GM18511 (cell line): ENCODE results near the gene CUX1.

Experiments
- ATAC-seq: cut with Tn5 transposase; IDR thresholded peaks from one replicate; pipeline ENCODE4 v1.9.1; 2021; ENCODE audit warnings: mild to moderate bottlenecking, moderate library complexity; ENCODE audit not compliant: unreplicated experiment

The CUX1 gene

DNA sequence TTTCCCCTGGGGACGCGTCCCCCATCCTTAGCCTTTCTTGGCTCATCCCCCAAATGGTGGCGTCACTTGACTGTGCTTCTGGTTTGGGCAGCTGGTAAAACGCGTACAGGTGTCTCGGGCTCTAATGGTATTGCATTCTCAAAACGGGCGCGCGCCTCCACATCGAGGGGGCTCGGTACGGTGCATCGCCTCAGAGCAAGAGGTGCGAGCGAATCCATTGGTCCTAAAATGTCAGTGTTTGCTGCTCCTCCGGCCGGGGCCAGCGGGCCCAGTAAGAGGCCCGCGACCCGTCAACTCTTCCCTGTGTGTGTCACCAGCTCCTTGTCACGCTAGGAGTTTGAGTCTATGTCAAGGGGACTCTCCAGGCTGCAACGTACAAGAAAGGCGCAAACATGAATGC is 378.6 kb downstream of the CUX1 start:
- ATAC-seq = no peak

DNA sequence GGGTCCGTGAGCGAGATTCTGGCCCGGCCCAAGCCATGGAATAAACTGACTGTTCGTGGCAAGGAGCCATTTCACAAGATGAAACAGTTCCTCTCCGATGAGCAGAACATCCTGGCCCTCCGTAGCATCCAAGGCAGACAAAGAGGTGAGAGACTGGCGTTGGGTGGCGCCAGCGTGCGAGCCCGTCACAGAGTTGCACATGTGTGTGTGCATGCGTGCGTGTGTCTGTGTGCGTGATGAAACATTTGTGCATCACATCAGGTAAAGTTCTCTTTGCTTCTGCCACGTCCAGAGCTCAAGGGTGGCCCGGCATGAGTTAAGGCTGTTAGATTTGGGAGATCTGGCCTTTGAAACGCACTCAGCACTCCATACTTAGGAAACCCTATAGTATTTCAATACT is 379.7 kb downstream of the CUX1 start:
- no peak for ATAC-seq

DNA sequence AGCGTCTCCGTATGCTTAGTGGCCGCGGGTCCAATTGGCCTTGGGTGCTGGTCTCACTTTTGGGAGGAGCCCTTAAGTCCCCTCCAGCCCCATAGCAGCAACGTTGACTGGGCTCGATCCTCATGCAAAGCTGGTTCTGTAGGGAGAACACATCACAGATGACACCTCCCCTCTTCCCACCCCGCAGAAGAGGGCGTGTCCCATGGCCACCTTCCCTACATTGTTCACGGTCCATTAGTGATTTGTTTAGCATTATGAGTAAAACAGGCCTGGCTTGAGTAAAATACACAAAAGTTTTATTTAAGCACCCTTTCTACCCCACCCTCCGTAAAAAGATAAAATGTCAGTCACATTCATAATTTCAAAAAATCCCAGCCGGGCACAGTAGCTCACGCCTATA is 380.2 kb downstream of the CUX1 start:
- no peak for ATAC-seq

DNA sequence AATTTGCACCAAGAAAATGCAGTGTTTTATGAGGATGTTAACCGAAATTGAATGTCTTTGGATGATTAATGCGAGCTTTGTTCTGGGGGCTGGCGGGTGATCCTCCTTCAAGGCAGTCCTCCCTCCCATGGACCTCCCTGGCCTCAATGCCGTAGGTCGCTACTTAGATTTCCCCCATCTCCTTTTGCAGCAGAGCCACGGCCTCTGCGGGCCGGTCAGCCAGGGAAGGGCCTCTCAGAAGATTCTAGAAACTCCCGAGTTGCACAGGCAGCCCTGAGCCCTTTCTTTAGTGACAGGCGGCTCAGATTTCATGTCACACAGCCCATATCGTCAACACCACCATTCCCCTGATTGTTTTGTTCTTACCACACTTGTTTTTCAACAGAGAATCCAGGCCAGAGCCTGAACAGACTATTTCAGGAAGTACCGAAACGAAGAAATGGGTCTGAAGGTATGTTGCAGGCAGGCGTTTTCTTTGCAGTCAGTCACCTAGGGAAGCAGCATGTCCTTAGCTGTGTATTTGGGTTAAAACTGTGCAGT is 381.1 kb downstream of the CUX1 start:
- no peak for ATAC-seq

DNA sequence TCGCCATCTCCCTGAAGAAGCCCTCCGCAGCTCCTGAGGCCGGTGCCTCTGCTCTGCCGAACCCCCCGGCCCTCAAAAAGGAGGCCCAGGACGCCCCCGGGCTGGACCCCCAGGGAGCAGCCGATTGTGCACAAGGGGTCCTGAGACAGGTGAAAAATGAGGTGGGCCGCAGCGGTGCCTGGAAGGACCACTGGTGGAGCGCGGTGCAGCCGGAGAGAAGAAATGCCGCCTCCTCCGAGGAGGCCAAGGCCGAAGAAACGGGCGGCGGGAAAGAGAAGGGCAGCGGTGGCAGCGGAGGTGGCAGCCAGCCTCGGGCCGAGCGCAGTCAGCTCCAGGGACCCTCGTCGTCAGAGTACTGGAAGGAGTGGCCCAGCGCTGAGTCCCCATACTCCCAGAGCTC is 384.1 kb downstream of the CUX1 start:
- no peak for ATAC-seq

DNA sequence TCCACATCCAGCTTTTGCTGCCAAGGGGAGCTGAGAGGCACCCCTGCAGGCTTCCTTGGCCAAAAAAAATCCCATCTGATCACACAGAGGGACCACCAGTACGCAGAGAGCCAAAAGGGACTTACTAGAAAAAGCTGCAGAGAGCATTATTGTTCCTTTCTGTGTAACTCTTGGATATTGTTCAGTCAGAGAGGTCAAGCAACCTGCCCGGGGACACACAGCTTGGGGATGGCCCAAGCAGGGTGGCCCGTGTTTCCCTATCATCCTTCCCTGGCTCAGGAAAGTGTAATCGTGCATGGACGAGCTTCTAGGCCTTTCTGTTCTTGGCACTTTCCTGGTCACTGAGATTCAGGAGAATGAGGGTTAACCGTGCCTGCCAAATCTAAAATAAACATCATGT is 385.1 kb downstream of the CUX1 start:
- no peak for ATAC-seq

DNA sequence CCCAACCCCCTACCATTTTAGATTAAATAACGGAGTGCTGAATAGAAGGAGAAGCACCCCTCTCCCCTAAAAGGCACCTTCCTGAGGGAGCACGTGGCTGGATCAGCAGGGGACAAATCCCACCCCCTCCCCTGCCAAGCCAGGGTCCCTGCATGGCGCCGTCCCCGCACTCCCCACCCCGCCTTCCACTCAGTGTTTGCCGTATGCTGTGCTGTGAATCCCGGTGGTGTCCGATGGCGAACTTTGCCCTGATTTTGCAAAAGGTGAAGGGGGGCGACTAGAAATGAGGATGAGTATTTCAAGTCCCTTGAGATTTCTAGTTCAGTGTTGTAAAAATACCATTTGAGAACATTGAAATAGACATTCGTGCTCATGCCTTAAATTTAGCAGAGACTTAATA is 385.8 kb downstream of the CUX1 start:
- ATAC-seq = no peak

DNA sequence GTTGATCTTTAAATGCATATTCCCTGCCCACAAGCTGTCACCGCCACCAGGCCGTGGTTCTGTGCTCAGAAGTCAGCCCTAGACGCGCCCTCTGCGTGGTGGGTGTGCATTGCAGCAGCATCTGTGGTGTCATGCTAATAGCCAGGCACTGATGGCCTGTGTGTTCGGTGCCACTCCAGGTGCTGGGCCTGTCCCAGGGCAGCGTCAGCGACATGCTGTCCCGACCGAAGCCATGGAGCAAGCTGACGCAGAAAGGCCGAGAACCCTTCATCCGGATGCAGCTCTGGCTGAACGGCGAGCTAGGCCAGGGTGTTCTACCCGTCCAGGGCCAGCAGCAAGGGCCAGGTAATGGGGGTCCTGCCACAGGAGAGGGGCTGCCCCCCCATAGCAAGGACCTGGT is 386.8 kb downstream of the CUX1 start:
- no peak for ATAC-seq

DNA sequence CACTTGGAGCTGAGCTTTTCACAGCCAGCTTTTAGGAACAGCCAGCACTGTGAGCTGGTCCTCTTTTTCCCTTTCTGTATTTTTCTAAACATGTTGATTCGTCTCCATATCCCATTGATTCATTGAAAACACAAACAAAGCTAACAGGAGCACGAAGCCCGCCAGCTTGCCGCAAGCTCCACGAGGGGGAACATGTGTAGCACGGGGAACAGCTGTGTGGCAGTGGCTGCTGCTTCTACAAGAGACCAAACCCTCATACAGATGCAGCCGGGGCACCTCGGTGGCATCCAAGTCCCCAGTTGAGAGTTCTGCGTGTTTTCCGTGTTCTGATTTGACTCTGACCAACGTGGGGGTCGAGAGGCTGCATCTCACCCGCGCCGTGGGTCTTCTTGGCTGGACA is 388.5 kb downstream of the CUX1 start:
- no peak for ATAC-seq

DNA sequence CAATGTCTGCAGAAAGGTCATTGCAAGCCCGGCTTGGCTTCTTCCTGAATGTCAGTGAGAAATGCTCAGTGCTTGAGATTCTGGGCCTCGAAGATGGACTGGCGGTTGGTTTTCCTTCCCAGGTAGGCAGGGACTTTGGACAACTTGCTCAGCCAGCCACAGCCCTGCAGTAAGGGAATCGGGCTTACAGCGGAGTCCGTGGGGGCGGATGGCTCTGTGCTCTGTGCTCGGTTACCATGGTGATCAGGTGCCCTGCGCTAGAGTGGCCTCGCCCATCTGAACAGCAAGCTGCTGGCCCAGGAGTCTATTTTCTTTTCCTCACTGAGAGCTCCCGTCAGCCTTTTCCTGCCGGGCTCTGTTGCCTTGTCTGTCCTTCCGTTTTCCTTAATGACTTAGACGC is 391.4 kb downstream of the CUX1 start:
- ATAC-seq = no peak

DNA sequence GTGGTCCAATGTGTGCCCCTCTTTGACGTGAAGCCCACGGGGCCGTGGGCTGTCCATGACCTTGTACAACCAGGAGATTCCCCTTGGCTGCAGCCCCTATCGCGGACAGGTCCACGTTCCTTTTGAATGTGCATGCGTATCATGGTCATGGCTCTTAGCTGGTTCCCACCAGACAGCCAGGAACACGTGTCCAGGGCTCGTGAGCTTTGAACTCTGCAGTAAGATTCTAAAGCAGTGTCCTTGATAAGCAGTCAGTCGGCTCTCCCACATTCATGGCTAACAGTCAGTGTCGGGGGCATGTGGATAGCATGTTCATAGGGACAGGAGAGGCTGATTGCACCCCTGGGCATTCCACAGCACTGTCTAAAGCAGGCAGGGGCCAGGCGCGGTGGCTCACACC is 393.4 kb downstream of the CUX1 start:
- no peak for ATAC-seq

DNA sequence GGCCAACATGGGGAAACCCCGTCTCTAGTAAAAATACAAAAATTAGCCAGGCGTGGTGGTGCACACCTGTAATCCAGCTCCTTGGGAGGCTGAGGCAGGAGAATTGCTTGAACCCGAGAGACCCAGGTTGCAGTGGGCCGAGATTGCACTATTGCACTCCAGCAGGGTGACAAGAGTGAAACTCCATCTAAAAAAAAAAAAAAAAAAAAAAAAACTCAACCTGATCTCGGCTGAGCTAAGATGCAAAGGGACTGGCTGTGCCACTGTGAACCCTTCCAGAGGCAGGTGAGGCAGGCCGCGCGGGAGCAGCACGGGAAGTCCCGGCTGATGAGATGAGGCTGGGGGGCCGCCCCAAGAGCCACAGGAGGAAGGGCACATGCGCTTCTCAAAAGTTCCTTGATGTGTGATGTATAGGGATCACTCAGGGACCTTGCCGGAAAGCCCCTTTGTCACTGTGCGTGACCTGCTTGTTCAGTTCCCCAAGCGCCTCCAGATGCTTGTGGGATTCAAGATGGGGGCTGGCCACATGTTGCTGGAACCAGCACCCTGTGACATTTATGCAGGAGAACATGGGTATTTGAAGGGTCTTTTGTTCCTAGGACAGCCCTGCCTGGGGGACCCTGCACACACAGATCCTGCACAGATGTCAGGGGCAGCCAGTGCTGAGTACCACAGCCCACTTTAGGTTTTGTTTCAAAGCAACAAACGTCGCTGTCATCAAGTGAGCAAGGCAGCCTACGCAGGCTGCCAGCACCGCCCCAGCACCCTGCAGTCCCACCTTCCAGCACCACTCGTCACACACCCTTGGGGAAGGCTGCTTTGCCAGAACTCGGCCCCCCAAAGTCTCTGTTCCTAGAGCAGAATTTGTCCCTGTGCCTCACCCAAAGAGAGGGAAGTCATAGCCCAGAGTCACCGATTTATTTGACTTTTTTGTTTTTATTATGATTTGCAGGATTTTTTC is 394.4 kb downstream of the CUX1 start:
- peak; percentile 61 for ATAC-seq

DNA sequence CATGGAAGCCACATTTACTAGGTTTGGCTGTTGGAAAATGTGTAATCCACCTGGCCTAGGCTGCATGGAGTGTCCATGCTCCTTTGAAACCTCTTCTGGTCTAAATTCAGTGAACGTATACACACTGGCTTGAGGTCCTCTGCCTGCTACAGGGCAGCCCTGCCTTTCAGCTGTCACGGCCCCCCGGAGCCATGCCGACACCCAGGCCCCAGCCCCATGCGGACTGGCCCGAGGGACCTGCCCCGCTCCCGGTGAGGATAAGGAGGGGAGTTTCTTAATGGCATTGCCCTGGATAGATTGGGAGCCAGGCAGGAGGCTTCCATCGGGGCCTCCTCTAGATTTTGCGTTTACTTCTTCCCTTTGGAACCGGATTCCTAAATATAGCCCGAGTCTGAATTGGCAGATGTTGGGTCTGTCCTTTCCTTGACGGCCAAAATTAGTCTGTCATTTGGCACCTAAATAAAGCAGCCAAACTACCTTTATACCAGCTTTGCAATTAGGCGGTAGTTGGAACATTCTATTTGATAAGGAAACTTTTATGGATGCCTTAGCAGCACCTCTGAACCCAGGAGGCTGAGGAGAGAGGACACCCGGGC is 397.1 kb downstream of the CUX1 start:
- no peak for ATAC-seq

DNA sequence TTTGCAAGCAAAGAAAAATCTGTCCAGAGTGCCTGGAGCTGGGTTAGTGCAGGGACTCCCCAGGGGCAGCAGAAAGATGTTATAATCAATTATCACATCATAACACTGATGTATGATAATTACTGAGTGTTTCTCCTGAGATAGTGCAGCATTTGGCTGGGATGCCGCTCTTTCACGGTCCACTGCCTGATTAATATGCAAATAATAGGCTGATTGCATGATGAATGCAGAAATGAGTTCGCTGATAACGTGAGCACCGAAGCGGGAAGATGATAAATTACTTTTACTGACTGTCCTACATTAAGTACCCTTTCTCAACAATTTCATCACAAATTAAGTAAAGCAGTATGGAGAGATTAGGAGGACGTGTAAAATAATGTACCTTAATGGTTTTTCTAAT is 397.8 kb downstream of the CUX1 start:
- no peak for ATAC-seq

DNA sequence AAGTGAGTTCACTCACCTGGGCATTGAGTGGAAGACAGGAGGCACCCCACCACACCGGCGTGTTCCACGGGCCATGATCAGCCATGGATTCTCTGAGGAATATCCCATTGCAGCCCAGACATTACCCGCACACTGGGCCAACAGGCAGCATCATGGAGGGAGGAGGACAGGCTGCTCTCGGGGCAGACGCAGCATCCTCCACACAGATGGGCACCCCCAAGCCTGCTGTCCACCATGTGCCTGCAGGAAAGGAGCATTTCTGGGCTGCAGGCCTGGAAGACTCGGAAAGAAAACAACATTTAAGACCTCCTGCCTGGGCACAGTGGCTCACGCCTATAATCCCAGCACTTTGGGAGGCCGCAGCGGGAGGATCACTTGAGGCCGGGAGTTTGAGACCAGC is 398.3 kb downstream of the CUX1 start:
- ATAC-seq = no peak

DNA sequence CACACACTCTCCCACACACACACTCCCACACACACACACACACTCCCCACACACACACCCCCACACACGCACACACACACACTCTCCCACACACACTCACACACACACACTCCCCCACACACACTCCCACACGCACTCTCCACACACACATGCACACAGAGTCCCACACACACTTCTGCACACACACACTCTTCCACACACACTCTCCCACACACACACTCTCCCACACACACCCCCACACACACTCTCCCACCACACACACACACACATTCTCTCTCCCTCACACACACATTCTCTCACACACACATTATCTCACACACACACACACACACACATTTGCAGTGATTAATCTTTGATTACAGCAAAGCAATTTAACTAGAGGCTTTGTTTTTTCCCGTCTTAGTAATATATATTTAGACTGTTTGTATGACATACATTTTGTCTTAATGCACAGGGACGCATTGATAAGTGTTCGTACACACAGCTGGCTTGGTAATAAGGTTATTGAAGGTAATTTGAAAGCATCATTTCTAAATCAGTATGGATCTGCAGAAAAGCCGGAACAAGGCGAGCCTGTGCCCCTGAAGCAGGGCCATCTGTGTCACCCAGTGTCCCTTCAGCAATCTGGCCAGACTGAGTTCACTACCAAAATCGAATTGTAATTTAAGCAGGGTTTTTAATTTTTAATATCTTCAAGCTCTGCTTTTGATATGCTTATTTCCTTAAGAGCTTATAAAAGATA is 399.3 kb downstream of the CUX1 start:
- no peak for ATAC-seq

DNA sequence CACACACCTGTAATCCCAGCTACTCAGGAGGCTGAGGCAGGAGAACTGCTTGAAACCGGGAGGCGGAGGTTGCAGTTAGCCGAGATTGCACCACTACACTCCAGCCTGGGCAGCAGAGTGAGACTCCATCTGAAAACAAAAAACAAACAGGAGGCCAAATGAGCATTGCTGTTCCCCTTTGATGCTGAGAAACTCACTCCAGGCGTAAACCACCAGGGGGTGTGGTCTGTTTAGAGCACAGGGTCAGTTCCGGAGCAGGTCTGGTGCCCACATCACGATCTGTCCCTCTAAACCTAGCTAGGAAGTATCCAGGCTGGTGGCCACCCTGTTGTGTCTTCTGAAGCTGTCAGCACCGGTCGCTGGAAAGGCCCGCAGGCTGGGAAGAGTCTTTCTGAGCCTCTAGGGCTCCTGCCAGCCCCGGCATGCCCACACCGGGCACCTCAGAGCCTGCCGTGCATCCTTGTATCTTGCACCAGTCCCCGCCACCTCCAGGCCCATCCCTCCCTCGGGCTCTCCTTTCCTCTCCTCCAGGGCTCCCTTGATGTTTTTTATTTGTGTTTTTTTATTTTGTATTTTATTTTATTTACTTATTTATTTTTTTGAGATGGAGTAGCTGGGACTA is 402.9 kb downstream of the CUX1 start:
- no peak for ATAC-seq

DNA sequence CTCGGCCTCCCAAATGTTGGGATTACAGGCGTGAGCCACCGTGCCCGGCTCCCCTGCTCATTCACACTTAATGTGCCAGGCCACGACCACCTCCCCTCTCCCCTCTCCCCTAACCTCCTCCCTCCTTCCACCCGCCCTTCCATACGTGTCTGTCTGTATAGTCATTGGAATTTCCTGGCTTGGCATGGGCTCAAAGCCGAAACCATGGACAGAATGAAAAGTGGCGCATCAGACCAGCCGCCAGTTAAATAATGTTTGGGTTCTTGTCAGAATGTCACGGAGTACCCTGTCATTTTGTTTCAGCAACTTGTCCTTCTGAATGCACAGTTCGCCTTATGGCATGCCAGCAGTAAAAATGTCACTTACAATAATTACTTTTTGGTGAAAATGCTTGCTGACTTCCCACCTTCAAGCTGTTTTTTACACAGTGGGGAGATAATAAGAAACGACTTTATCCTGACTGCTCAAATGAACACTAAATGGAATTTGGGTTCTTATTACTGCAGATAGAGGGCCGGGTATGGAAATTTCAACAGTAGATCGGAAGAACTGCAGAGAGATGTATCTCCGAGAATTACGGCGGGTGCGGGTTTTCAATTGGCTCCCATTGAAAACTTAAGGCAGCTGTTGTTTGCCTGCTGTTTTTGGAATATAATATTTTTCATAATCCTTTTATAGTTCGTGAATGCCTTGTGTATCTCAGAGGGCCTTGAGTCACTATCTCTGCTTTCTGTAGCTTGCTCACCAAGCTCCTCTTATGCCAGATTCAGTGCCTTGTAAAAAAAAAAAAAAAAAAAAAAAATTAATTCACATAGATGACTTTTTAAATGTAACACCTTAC is 403.8 kb downstream of the CUX1 start:
- no peak for ATAC-seq

DNA sequence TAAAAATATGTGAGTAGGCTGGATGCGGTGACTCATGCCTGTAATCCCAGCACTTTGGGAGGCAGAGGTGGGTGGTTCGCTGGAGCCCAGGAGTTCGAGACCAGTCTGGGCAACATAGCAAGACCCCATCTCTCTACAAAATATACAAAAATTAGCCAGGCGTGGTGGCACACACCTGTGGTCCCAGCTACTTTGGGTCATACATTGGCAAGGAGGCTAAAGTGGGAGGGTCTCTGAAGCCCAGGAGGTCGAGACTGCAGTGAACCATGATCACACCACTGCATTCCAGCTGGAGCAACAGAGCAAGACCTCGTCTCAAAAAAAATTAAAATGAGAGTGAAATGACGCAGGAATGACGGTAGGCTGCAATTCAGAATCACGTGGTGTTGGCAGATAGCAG is 404.5 kb downstream of the CUX1 start:
- no peak for ATAC-seq

DNA sequence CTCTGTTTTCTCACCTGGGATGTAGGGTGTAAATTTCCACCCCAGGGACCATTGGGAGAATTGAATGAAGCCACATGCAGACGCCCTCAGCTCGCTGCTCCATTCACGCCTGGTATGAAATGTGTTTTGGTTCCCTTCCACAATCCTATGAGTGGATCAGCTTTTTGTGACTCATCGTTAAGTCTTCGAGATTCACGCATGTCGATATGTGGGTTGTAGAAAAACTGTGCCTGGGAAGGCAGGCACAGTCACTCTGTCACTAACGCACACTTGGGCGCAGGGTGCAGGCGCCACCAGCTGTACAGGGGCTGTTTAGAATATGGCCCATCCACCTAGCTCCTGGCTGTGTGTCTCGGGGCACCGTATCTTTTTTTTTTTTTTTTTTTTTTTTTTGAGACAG is 405.0 kb downstream of the CUX1 start:
- ATAC-seq = no peak
